Measurements from ENCODE around the gene AAGAB. TPM values are rescaled to one million over a fixed set of nuclear protein-coding genes. Genes with fewer than 3 reads are reported as not detected.

AAGAB gene
- total RNA-seq, 2 donors from 2014 or later = 57.6 to 58.3 TPM

DNA sequence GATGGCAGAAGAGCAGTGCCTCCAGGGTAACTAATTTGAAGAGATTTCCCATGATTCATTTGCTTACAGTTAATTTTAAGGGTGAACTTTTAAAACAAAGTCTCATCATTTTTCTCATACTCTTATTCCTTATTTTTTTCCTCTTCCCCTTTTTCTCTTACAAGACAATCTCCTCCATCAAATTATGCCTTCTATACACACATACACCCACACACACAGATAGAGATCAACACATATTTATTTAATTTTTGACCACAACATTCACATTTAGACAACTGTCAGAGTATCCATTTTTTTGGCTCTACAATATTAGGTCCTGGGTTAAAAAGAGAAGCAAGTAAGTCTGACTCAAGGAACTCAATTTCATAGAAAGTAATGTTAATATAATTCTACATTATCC lies 37.6 kb downstream of the AAGAB start:
- DNase-seq = no peak
- H3K4me3 ChIP-seq = no peak overlapping the region
- H3K4me1 ChIP-seq = no peaks in the 10 kb centered on the region
- no peak overlapping the region for H3K9ac ChIP-seq (ENCODE audit: low read depth in 2 of 2, low read length in 2 of 2)
- H3K27me3 ChIP-seq = no peaks in the 10 kb centered on the region
- intact Hi-C loops (cut with DNase I) = no loop called here
- no peaks in the 10 kb centered on the region for H3K36me3 ChIP-seq
- no peaks in the 10 kb centered on the region for H3K9me3 ChIP-seq
- TF ChIP-seq CTCF (IDR thresholded peaks at IDR 0.05) = no peak
- H3K27ac ChIP-seq = no peak overlapping the region

- no peaks in the 10 kb centered on the region for H3K27me3 ChIP-seq
- H3K36me3 ChIP-seq = no peaks in the 10 kb centered on the region
- H3K9ac ChIP-seq (ENCODE audit: low read depth in 2 of 2, low read length in 2 of 2) = no peak overlapping the region
- intact Hi-C loops (cut with DNase I) = no loop called here
- H3K4me3 ChIP-seq = no peak overlapping the region
- H3K4me1 ChIP-seq = no peaks in the 10 kb centered on the region
- no peak overlapping the region for H3K27ac ChIP-seq
- H3K9me3 ChIP-seq = no peaks in the 10 kb centered on the region
- no peak for TF ChIP-seq CTCF (IDR thresholded peaks at IDR 0.05)
- no peak for DNase-seq
Observed at GRCh38 chr15:67215102-67215501, 39.4 kb downstream of the AAGAB start.

GRCh38 chr15:67212684-67213367 lies 41.6 kb downstream of the AAGAB start:
- Histone ChIP-seq H3K27me3 (no peaks in the 10 kb centered on the region), H3K27ac (no peak overlapping the region), H3K36me3 (no peaks in the 10 kb centered on the region), H3K9me3 (no peaks in the 10 kb centered on the region), H3K9ac (ENCODE audit: low read depth in 2 of 2, low read length in 2 of 2) (no peak overlapping the region), H3K4me1 (no peaks in the 10 kb centered on the region), H3K4me3 (no peak overlapping the region)
- DNase-seq = no peak
- TF ChIP-seq CTCF (IDR thresholded peaks at IDR 0.05) = no peak
- intact Hi-C loops (cut with DNase I) = no loop called here

DNA sequence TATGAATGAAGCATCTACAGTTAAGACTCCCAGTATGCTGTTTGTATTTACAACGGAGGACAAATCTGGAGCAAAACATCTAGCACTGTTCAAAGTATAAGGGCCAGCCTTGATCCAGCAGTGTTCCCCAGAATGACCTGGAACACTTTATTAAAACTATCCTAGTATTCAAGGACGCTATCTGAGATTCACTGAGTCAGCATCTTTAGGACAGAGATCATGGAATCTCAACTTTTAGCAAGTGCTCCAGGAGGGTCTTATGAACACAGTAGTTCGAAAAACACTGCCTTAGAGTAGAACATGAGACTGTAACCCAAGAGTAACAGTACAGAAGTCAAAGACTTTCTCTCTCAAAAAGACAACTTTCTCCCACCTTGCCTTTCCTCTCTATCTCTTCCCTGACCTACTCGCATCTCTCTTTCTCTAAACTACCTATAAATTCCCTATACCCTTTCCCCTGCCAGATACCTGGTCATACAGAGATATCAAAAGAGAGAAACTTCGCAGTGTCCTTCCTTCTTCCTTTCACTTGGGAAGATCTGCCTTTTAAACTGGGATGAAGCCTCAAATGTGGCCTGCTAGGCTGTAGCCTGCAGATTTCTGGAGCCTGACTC lies 43.8 kb downstream of the AAGAB start:
- H3K9me3 ChIP-seq = no peaks in the 10 kb centered on the region
- DNase-seq = no peak
- TF ChIP-seq CTCF (IDR thresholded peaks at IDR 0.05) = no peak
- intact Hi-C loops (cut with DNase I) = no loop called here
- H3K4me1 ChIP-seq = no peaks in the 10 kb centered on the region
- no peaks in the 10 kb centered on the region for H3K27me3 ChIP-seq
- no peak overlapping the region for H3K9ac ChIP-seq (ENCODE audit: low read depth in 2 of 2, low read length in 2 of 2)
- H3K36me3 ChIP-seq = no peaks in the 10 kb centered on the region
- no peak overlapping the region for H3K4me3 ChIP-seq
- H3K27ac ChIP-seq = no peak overlapping the region

DNA sequence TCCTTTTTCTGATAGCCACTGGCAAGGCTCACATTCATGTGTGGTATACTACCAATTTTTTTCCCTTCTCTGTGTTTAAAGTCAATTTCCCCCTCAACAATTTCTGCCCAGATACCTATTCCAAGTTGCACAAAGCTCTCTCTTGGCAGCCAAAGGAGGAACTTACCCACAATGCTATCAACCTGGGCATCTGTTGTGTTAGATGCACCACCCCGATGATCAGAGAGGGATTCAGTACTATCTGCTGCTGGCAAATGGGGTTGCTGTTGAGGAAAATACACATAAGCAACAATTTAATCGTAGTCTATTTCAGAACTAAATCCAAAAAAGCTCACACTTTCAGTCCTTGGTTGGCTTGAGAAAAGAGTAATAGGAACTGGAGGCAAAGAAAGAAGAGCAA lies 46.1 kb downstream of the AAGAB start:
- no peaks in the 10 kb centered on the region for H3K27me3 ChIP-seq
- H3K9me3 ChIP-seq = no peaks in the 10 kb centered on the region
- no peaks in the 10 kb centered on the region for H3K4me1 ChIP-seq
- H3K36me3 ChIP-seq = no peaks in the 10 kb centered on the region
- intact Hi-C loops (cut with DNase I) = no loop called here
- no peak for DNase-seq
- H3K4me3 ChIP-seq = no peak overlapping the region
- H3K9ac ChIP-seq (ENCODE audit: low read depth in 2 of 2, low read length in 2 of 2) = no peak overlapping the region
- no peak overlapping the region for H3K27ac ChIP-seq
- TF ChIP-seq CTCF (IDR thresholded peaks at IDR 0.05) = no peak
